Endothelial cell of umbilical vein (primary cell): ENCODE data around the gene SLC47A1. TPM values are rescaled to one million over a fixed set of nuclear protein-coding genes. Genes with fewer than 3 reads are reported as not detected.

Source experiments
- BruUV-seq: library from RNA; stranded (reverse); fragments of 400-500 nt; replicated peaks from 2 replicates; lab custom pipeline; 2021; lab: Mats Ljungman, UMichigan
- CTCF ChIA-PET: fragments of 300-600, 350-600 bp; sonication (Branson Sonifier 250); formaldehyde crosslinking; loops from one replicate; lab custom pipeline; 2021; ENCODE audit warnings: antibody characterized with exemption, inconsistent platforms; lab: Charles Lee
- POLR2A ChIA-PET: fragments of 300-600, 350-600 bp; sonication (Branson Sonifier 250); formaldehyde crosslinking; loops from one replicate; lab custom pipeline; 2021; ENCODE audit warnings: antibody characterized with exemption, inconsistent platforms; lab: Charles Lee
- DNase-seq: peaks from one replicate; pipeline ENCODE4 v3.0.0-alpha.2; 2011; ENCODE audit warnings: low read depth, low spot score
- FAIRE-seq: peaks from 2 replicates; lab custom pipeline; 2011; peaks lifted over from hg19 to GRCh38; lab: Jason Lieb, UNC
- H2AFZ ChIP-seq: 2 replicates; pipeline ENCODE4 v1.6.0; 2012; ENCODE audit warnings: low read depth, low read length, control low read depth, inconsistent platforms
- H3K27ac ChIP-seq: 2 replicates; pipeline ENCODE4 v1.5.1; 2011; ENCODE audit warnings: low read depth, mild to moderate bottlenecking, control low read depth, low read length, moderate library complexity; ENCODE audit not compliant: insufficient read depth
- H3K27me3 ChIP-seq, 2 experiments: 2 replicates each; pipeline versions ENCODE4 v1.6.0 to v1.6.1; 2011; ENCODE audit warnings: low read length in 2 of 2, mixed read lengths in 1 of 2; ENCODE audit not compliant: control insufficient read depth in 2 of 2, insufficient read depth in 2 of 2
- H3K36me3 ChIP-seq, 2 experiments: 2 replicates in 1 of 2; 3 replicates in 1 of 2; pipeline ENCODE4 v1.5.1; 2011; ENCODE audit warnings: low read length in 2 of 2, mild to moderate bottlenecking in 1 of 2, moderate library complexity in 1 of 2; ENCODE audit not compliant: control insufficient read depth in 2 of 2, insufficient read depth in 2 of 2; ENCODE audit errors: extremely low read depth in 1 of 2
- H3K4me1 ChIP-seq: 3 replicates; pipeline ENCODE4 v1.5.1; 2011; ENCODE audit warnings: mild to moderate bottlenecking, low read length; ENCODE audit not compliant: control insufficient read depth, insufficient read depth; ENCODE audit errors: extremely low read depth
- H3K4me2 ChIP-seq: 2 replicates; pipeline ENCODE4 v1.6.1; 2011; ENCODE audit warnings: low read length, control low read depth, mixed read lengths; ENCODE audit not compliant: insufficient read depth
- H3K4me3 ChIP-seq, 3 experiments: fragments of 200-600 bp in 1 of 3; sonication (generic), shearing (Covaris generic) in 1 of 3; replicated peaks in 1 of 3; 2 replicates each; pipeline ENCODE4 v1.5.1; 2011 to 2016; ENCODE audit warnings: control low read depth in 3 of 3, low read length in 3 of 3, mild to moderate bottlenecking in 2 of 3, inconsistent platforms in 1 of 3, low read depth in 1 of 3, moderate library complexity in 1 of 3; ENCODE audit not compliant: insufficient read depth in 1 of 3
- H3K79me2 ChIP-seq: 2 replicates; pipeline ENCODE4 v1.6.0; 2012; ENCODE audit warnings: low read length, inconsistent platforms; ENCODE audit not compliant: control insufficient read depth, insufficient read depth
- H3K9ac ChIP-seq: replicated peaks from 2 replicates; pipeline ENCODE3; 2011; ENCODE audit warnings: low read length, control low read depth; ENCODE audit not compliant: insufficient read depth; ENCODE audit errors: extremely low read depth
- H3K9me1 ChIP-seq: replicated peaks from 3 replicates; pipeline ENCODE4 v1.6.0; 2011; ENCODE audit warnings: mild to moderate bottlenecking, low read length; ENCODE audit not compliant: control insufficient read depth, insufficient read depth; ENCODE audit errors: extremely low read depth
- H3K9me3 ChIP-seq: replicated peaks from 2 replicates; pipeline ENCODE4 v1.5.1; 2012; ENCODE audit warnings: low read length, inconsistent platforms; ENCODE audit not compliant: control insufficient read depth, insufficient read depth
- H4K20me1 ChIP-seq: replicated peaks from 2 replicates; pipeline ENCODE3; 2011; ENCODE audit warnings: mild to moderate bottlenecking, low read length; ENCODE audit not compliant: control insufficient read depth, insufficient read depth; ENCODE audit errors: extremely low read depth
- MYC ChIP-seq: IDR thresholded peaks from one replicate; pipeline ENCODE4 v1.6.1; 2011; ENCODE audit warnings: mild to moderate bottlenecking, low read depth, low read length
- dilution Hi-C: fragments of 300-500 bp; cut with MboI; formaldehyde crosslinking; loops from one replicate; pipeline ENCODE4 v1.15.0; 2019; ENCODE audit warnings: low sequenced_read_pairs; ENCODE audit not compliant: extremely low pct_ligation_motif_present
- intact Hi-C: fragments of 100-400 bp; cut with micrococcal nuclease; formaldehyde crosslinking; loops from one replicate; pipeline ENCODE4 v1.10.0; 2022
- polyA plus RNA-seq, 4 experiments: library from polyadenylated mRNA; depleted of rRNA in 3 of 4; stranded (reverse) in 3 of 4; unstranded in 1 of 4; fragments of >200 nt; gene quantifications; 2 replicates each; pipeline versions ENCODE4 v1.2.1 to v1.2.3, GENCODE V29; 2011 to 2012; ENCODE audit warnings: missing spikeins in 1 of 4
- total RNA-seq: library from RNA; stranded (reverse); gene quantifications from 2 replicates; pipeline ENCODE4 v1.2.3, GENCODE V29; 2021
- TF ChIP-seq, protein P1 (sequence below), 2 donors: IDR thresholded peaks; 1 replicate in 1 of 2; 2 replicates in 1 of 2; pipeline ENCODE4 v1.5.1; 2011; ENCODE audit warnings: low read length in 2 of 2, mild to moderate bottlenecking in 2 of 2, moderate library complexity in 2 of 2, control low read depth in 1 of 2, inconsistent platforms in 1 of 2, low read depth in 1 of 2; ENCODE audit not compliant: insufficient read depth in 1 of 2; ENCODE audit errors: extremely low read depth in 1 of 2

Gene SLC47A1
- total and polyA plus RNA-seq, 2 donors (not counting 3 experiments of a cell fraction or from before 2014, with no cell fraction given) = 3.3 to 6.9 TPM

DNA sequence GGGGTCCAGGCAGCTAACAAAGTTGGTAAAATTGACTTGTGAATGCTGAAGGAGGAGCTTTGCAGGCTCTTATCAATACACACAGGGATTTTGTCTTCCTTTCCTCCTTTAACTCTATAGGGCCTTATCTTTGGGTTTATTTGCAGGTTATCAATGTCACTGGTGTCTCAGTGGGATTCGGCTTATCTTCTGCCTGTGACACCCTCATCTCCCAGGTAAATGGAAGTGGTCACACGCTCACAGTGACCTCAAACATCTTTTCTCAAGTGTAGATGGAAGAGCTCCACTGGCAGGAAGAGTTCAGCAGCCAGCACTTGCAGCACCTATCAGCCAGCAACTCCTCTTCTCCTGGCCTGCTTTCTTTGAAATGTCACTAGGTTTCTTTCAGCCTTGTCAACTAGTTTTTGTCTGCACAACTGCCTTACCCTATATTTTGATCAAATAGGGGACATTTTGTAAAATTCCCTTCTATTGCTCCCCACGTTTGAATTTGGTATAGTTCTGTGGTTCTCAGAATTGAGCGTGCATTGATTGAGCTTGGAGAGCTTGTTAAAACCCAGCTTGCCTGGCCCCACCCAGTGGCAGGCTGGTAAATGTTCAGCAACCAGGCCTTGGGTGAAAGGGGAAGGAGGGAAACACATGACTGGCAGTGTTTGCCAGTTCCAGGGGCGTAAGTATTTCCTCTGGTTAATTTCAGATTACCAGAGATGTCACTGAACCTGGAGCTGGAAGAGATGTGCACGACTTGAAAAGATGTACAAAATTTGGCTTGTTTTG, 12.8 kb downstream of the SLC47A1 start:
- H3K9me1 ChIP-seq = no peaks in the 10 kb centered on the region
- no peaks in the 10 kb centered on the region for H4K20me1 ChIP-seq
- no peak overlapping the region for H2AFZ ChIP-seq
- no peaks in the 10 kb centered on the region for H3K27me3 ChIP-seq
- intact Hi-C loops (no loop called here), dilution Hi-C loops (no loop called here)
- no peak for TF ChIP-seq MYC
- TF ChIP-seq, protein P1, sequence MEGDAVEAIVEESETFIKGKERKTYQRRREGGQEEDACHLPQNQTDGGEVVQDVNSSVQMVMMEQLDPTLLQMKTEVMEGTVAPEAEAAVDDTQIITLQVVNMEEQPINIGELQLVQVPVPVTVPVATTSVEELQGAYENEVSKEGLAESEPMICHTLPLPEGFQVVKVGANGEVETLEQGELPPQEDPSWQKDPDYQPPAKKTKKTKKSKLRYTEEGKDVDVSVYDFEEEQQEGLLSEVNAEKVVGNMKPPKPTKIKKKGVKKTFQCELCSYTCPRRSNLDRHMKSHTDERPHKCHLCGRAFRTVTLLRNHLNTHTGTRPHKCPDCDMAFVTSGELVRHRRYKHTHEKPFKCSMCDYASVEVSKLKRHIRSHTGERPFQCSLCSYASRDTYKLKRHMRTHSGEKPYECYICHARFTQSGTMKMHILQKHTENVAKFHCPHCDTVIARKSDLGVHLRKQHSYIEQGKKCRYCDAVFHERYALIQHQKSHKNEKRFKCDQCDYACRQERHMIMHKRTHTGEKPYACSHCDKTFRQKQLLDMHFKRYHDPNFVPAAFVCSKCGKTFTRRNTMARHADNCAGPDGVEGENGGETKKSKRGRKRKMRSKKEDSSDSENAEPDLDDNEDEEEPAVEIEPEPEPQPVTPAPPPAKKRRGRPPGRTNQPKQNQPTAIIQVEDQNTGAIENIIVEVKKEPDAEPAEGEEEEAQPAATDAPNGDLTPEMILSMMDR (IDR thresholded peaks at IDR 0.05; ENCODE audit: extremely low read depth in 1 of 2, insufficient read depth in 1 of 2, low read depth in 1 of 2, low read length in 2 of 2) = no peak
- no peak overlapping the region for H3K4me3 ChIP-seq
- H3K36me3 ChIP-seq = no peaks in the 10 kb centered on the region
- no peak overlapping the region for H3K9ac ChIP-seq
- H3K4me1 ChIP-seq = no peaks in the 10 kb centered on the region
- no peaks in the 10 kb centered on the region for H3K79me2 ChIP-seq
- no TSS peak for BruUV-seq
- no peaks in the 10 kb centered on the region for H3K9me3 ChIP-seq
- FAIRE-seq = no peak
- ChIA-PET CTCF (interaction anchor here (0.8 to 1.3 kb wide), 5 partner anchors 23 to 216 kb away, joined by 3 to 5 read pairs (median 4); partner anchors contain the start of gene ALDH3A2), POLR2A (interaction anchor here (0.6 kb wide), 1 partner anchor 193 kb away, joined by 3 read pairs; no protein-coding TSS in a partner anchor)
- H3K27ac ChIP-seq = no peak overlapping the region
- H3K4me2 ChIP-seq = no peak overlapping the region
- peak; percentile 19 for DNase-seq
